Putamen (tissue), 1 donor: Measurements from ENCODE around the gene WDR38.

Experiments used
- DNase-seq: peaks from one replicate; pipeline ENCODE4 v3.0.0-alpha.2; 2016; ENCODE audit warnings: low spot score

The WDR38 gene

DNA sequence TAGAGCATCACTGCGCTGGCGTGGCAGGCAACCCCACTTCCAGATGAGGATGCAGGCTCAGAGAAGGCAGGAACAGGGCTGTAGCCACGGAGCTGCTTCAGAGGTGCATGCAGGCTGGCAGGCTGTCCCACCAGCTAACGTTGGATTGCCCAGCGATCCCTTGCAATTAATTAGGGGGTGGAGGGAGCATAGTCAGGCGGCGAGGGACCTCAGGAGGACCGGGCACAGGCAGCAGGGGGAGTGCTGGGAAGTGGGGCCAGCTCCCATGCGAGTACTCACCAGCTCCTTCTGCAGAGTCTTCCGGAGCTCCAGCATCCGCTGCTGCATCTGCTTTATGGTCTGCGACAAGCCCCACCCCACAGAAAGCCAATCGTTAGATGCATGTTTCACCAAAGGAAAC, 29.0 kb downstream of the WDR38 start:
- no peak for DNase-seq

DNA sequence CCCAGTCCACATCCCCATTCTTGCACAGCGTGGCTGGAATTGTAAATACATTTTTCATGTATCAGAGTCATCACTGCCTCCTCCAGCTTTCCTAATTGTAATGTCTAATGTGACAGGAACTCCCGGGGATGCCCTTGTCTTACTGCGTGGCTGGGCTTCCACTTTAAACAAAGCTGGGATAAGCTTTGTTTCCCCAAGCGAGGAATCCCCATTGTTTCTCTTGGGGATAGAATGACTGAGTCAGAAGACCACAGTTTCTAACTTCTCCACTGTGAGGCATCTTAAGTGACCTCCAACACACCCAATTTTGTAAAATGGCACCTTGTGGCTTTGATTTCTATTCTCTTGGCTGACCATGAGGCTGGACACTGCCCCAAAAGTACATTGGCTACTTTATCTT, 31.1 kb downstream of the WDR38 start:
- no peak for DNase-seq

DNA sequence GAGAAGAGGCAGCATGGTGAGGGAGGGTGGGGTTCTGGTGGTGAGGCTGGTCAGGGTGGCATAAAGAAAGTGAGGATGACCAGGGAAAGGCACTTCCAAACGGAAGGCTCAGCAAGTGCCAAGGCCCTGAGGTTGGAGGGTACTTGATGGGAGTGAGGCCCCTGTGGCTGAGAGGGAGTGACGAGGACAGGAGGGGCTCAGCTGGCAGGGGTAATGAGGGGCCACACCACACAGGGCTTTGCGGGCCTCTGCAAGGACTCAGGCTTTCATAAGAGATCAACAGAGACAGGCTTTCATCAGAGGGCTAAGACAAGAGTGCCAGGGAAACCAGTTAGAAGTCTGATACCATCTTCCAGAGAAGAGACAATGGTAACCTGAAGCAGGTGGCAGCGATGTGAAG, 32.3 kb downstream of the WDR38 start:
- DNase-seq: no peak

DNA sequence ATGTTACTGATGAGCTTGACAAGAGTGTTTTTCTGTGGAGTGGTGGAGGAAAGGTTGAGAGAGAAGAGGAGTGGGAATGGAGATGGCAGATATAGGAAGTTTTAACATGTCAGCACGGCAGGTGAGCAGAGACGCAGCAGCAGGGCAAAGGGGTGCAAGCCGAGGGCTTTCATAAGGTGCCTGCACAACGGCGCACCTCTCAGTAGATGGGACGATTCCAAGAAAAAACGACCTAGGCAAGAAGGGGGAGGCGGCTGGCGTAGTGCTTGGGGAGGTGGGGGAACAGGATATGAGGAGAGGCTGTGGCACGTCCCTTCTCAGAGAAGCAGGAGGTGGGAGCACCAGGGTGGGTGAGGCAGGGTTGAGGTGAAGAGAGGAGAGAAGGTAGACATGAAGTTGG, 33.2 kb downstream of the WDR38 start:
- DNase-seq: no peak

DNA sequence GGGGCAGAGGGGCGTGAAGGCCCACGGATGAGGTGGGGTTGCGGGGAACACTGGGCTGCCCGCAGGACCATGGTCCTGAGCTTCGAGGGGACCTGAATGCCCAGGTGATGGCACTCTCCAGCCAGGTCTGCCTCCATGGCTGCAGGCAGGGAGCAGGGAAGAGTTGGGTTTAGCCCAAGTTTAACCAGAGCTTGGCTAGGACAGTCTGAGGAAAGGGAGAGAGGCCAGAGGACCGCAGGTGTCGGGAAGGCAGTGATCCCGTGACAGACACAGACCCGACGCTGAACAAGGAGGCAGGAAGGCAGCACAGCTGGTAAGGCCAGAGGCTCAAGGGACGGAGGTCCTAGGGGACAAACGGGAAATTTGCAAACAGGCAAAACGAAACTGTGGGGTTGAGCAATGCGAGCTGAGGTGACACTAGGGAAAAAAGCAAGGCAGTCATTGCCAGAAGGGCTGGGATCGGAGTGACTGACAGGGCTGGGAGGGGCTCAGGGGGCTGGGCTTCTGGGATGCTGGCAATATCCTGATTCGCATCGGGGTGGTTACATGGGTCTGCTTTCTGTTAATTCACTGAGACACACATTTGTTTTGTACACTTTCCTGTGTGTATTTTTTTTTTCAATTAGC, 33.7 kb downstream of the WDR38 start:
- no peak for DNase-seq

DNA sequence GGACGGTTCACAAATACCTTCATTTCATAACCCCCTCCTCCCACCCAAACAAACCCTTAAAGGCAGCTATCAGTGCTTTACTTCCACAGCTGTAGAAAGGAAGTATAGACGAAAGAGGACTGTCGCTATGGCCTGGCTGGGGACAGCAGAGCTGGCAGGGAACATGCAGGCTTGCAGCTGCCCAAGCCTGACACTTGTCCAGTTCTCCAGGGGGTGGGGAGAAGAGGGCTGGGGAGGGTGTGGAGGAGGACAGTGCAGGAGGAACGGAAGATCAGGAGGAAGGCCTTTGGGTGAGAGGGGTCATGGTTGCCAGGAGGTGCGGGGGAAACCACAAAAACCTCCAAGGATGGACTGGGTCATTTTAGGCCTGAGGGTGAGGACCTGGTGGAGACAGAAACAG, 34.6 kb downstream of the WDR38 start:
- DNase-seq: no peak

DNA sequence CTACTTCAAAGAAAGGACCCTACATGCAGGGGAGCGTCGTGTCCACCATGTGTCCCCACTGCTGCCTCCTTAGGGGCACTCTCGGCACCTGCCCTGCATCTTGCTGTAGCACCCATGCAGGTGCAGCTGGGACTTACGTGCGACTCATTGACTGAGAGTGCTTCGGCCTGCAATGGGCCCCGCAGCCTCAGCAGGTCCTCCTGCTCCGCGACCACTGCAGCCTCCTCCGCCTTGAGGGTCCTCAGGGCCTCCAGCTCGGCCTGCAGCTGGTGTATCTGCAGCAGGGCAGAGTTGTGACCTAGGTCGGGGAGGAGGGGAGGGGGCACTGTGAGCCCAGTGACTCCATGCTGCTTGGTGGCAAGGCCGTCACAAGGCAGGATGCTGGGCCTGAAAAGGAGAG, 35.7 kb downstream of the WDR38 start:
- DNase-seq: no peak

DNA sequence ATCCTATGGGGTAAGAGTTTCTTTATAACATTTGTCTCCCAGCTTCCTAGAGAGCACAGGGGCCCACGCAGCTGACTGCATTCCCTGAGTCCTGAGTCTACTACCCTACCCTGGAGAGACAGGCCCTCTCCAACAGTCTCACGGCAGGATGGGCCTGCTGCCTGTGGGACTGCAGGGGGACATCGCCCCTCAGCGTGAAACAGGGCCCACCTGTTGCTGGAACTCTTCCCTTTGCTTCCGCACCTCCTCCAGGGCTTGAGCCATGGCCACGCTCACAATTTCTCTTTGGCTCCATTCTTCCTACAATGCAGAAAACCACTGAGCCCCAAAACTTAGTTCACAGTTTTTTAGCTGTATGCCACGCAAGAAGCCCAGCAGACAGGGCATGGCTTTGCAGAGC, 36.9 kb downstream of the WDR38 start:
- no peak for DNase-seq

DNA sequence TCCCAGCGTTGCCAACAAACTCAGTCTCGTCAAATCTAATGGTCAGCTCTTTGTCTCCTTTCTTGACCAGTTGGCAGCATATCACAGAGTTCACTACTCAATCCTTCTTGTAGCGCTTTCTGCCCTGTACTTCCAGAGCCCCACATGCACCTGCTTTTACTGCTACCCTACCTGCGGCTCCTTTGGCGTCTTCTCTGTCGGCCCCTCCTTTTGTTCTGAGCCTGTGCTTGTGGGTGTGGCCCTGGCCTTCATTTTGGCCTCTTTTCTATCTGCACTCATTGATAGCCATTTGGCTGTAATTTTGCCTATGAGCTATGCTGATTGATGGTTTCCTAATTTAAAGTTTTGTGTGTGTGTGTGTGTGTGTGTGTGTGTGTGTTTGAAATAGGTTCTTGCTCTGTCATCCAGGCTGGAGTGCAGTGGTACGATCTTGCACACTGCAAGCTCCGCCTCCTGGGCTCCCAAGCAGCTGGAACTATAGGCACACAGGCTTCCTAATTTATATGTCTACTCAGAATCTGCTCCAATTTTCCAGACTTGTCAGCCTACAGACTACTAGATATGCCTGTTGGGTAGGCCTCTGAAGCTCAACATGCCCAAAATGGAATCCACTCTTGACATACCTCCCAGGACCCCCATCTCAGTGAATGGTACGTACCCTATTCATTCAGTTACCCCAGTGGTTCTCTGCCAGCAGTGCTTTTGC, 40.9 kb downstream of the WDR38 start:
- DNase-seq: no peak

DNA sequence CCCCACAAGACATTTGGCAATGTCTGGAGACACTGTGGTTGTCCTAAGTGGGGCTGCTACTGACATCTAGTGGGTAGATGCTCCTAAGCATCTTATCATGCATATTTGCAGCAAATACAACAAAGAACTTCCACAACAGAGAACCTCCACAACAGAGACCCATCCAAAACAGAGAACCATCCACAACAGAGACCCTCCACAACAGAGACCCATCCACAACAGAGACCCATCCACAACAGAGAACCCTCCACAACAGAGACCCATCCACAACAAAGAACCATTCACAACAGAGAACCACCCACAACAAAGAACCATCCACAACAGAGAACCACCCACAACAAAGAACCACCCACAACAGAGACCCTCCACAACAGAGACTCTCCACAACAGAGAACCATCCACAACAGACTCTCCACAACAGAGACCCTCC, 41.5 kb downstream of the WDR38 start:
- peak; percentile 55 for DNase-seq

DNA sequence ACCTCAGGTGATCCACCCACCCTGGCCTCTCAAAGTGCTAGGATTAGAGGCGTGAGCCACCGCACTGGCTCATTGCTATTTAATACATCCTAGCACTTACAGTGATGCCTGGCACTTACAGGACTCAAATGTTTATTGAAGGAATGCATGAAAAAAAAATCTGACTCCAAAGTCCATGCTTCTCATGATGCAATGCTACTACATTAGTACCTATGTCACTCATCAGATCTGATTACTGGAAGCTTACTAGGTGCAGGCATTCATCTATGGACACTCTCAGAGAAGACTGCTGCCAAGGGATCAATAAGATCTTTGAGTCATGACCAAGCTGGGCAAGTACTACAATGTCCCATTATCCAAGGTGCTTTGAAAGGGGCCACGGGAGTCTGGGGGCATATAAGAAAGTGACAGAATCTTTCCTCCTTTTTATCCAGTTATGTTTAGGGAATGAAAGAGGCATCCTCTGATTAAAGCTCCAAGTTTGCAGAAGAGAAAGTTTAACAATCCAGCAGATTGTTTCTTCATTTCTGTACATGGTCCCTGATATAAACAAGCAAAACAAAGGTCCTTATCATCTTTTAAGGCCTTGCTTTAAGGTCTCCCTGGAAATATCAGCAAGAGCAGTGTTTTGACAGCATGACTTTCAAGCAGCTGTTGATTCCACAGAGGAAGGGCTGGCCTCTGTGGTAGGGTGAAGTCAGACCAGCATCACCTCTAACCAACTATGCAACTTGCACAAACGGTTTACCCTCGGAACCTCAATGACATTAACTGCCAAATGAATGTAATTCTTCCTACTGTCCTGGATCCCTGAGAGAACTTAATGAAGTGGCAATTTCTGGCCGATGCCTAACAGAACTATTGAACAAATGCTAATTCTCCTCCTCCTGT, 44.6 kb downstream of the WDR38 start:
- DNase-seq: no peak

DNA sequence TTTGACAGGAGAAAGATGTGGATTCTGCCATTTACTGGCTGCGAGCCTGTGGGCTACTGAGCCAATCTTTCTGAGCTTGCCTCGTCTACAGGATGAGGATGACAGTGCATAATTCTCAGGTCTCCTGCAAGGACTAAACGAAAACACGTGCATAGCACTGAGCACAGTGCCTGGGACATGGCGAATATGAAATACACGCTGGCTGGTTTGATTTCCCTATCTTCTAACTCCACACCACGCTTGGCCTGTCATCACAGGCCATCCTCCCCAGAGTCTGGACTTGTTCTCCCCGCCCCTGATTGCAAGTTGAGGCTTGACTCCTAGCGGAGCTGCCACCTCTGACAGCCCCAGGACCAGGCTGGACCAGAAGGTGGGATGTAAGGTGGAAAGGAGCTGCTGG, 46.6 kb downstream of the WDR38 start:
- DNase-seq: no peak

DNA sequence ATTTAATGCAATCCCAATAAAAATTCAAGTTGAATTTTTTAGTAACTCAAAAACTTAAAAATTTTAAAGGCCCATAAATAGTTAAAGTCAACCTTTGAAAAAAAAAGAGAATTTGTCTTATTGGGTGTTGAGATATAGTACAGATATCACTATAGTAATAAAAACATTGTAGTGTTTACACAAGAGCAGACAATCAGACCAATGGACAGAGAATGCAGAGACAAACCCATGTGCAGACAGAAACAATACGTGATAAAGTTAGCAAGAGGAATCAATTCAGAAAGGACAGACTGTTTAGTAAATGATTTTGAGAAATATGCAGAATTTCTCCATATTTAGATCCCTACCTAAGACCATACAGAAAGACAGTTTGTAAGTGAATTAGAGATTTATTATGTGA, 53.7 kb downstream of the WDR38 start:
- DNase-seq: no peak
